Pancreas (tissue), 10 donors: ENCODE measurements around the gene VPS26C. TPM values are rescaled to one million over a fixed set of nuclear protein-coding genes. Genes with fewer than 3 reads are reported as not detected.

ENCODE experiments used
- ATAC-seq, 4 donors: fragments of 200-7000 bp; cut with Tn5 transposase; one replicate each; pipeline versions ENCODE4 v1.8.0 to v1.9.1; 2020; ENCODE audit warnings: mild to moderate bottlenecking in 4 of 4, moderate library complexity in 4 of 4
- DNase-seq, 6 donors: peaks; one replicate each; pipeline ENCODE4 v3.0.0-alpha.2; 2020
- FAIRE-seq: peaks from 2 replicates; lab custom pipeline; 2012; peaks lifted over from hg19 to GRCh38; lab: Jason Lieb, UNC
- H3K27ac ChIP-seq, 4 donors: fragments of 200-600 bp; sonication (generic); 1 replicate in 3 of 4; 2 replicates in 1 of 4; pipeline versions ENCODE4 v1.5.0 to v1.8.0; 2020
- H3K27me3 ChIP-seq, 4 donors: fragments of 200-600 bp; one replicate each; pipeline ENCODE4 v1.8.0; 2021
- H3K36me3 ChIP-seq, 3 donors: fragments of 200-600 bp; sonication (generic) in 1 of 3; one replicate each; pipeline versions ENCODE4 v1.5.0 to v1.8.0; 2020 to 2021
- H3K4me1 ChIP-seq, 3 donors: fragments of 200-600 bp; one replicate each; pipeline ENCODE4 v1.8.0; 2021
- H3K4me3 ChIP-seq, 4 donors: fragments of 200-600 bp; sonication (generic) in 2 of 4; one replicate each; pipeline versions ENCODE4 v1.5.0 to v1.8.0; 2020 to 2021
- H3K9me3 ChIP-seq, 4 donors: fragments of 200-600 bp; one replicate each; pipeline ENCODE4 v1.8.0; 2021
- CTCF ChIP-seq, 4 donors: fragments of 200-600 bp; sonication (generic) in 3 of 4; IDR thresholded peaks; one replicate each; pipeline versions ENCODE4 v1.5.0 to v1.8.0; 2021; ENCODE audit warnings: antibody characterized with exemption in 4 of 4
- WGBS, 2 donors: extraction: QIAGEN DNeasy Blood & Tissue Kit; methylation state at CpG; one replicate each; pipeline ENCODE4 v1.1.7; 2013; 5-methylcytosine and 5-hydroxymethylcytosine counted together
- intact Hi-C, 3 donors: fragments of 100-400 bp; cut with DNase I; formaldehyde crosslinking; loops; one replicate each; pipeline versions ENCODE4 v1.11.1 to v1.14.2; 2022
- polyA plus RNA-seq, 2 donors: library from polyadenylated mRNA; stranded (reverse); fragments of 200-250 nt; gene quantifications; one replicate each; pipeline ENCODE4 v1.2.3, GENCODE V29; 2013
- total RNA-seq, 6 donors: library from RNA; stranded (reverse); fragmentation: NEBNext Ultra II Directional in 4 of 6; extraction: Animal tissue kit (Norgen Biotek cat#: 25700) in 4 of 6; gene quantifications; one replicate each; pipeline versions ENCODE4 v1.2.1 to v1.2.4, GENCODE V29; 2021 to 2023
- donor health status: healthy with polysubstance abuse.
- donor health status: DM: no; HTN: no; CAD: no; lungs with moderate emphysema.
- donor health status: DM: no; HTN: no; CAD: no.
- donor health status: control.
- donor health status: control.
- donor health status: Bipolar disorder and iron deficiency.
- donor health status: DM: yes; HTN: yes; CAD: no.
- donor health status: DM: no; HTN: no; CAD: no.
- donor health status: DM: no; HTN: no; CAD: no.
- donor health status: DM: yes; HTN: yes; CAD: no.

VPS26C gene
- total and polyA plus RNA-seq, 8 donors = 8.5 to 29.9 (median 21.0) TPM

DNA sequence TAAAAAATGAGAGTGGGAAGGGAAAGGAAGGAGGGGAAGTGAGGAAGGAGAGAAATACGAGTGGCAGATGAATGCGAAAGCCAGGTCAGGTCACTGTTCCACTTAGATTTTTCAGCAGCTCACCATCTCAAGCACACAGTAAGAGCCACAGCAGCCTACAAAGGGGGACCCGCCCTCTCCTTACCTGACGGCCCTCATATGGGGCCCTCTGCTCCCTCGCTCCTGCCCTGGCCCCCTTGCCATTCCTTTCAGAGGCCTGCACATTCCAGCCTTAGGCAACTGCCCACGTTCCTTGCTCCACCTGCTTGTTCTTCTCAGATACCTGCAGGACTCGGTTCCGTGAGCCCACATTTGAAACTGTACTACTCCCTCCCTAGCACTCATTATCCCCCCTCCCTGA is 22.0 kb downstream of the VPS26C start:
- Histone ChIP-seq H3K9me3 (no peaks in the 10 kb centered on the region), H3K27me3 (no peaks in the 10 kb centered on the region), H3K27ac (no peak overlapping the region), H3K4me3 (no peak overlapping the region), H3K4me1 (no peaks in the 10 kb centered on the region), H3K36me3 (no peaks in the 10 kb centered on the region)
- DNase-seq (no peak), ATAC-seq (no peak), FAIRE-seq (no peak)
- TF ChIP-seq CTCF (IDR thresholded peaks at IDR 0.05) = no peak
- WGBS, 2 donors = 94 to 96% methylated on average over 8 of the region's 8 CpGs
- intact Hi-C loops = no loop called here

DNA sequence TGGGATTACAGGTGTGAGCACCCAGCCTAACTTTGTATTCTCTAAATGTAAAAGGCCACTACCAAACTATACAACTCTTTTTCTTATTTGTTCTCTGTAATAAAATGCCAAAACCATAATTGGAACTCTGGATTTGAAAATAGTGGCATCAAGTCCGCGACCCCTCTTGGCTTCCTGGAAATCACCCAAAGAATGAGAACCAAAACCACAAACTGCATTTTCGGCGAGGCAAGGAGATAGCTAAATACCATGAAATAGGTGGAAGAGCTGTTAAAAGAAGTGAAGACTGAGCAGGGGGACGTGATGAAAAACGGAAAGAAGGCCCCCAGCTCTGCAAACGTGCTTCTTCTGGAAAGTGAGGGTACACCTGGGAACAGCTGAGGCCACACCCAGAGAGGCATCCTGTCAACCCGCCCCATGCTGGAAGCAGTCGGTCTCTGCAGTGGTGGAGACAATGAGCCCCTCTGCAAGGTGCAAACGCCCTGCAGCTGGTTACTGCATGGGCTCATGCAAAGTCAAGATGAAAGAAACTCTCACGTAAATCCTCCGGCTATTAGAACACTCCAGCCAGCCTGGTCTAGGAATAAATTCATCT is 22.5 kb downstream of the VPS26C start:
- H3K4me3 ChIP-seq = no peak overlapping the region
- no peaks in the 10 kb centered on the region for H3K9me3 ChIP-seq
- no peaks in the 10 kb centered on the region for H3K4me1 ChIP-seq
- H3K27me3 ChIP-seq = no peaks in the 10 kb centered on the region
- no peak for ATAC-seq
- intact Hi-C loops = no loop called here
- no peaks in the 10 kb centered on the region for H3K36me3 ChIP-seq
- no peak overlapping the region for H3K27ac ChIP-seq
- no peak for DNase-seq
- no peak for FAIRE-seq
- WGBS, 2 donors = 90 to 95% methylated on average over 12 of the region's 12 CpGs
- TF ChIP-seq CTCF (IDR thresholded peaks at IDR 0.05) = no peak

- WGBS, 2 donors = 96 to 99% methylated on average over 6 of the region's 6 CpGs
- ATAC-seq (no peak), FAIRE-seq (no peak)
These were observed 23.2 kb downstream of the VPS26C start for GRCh38 chr21:37243961-37244360.

DNA sequence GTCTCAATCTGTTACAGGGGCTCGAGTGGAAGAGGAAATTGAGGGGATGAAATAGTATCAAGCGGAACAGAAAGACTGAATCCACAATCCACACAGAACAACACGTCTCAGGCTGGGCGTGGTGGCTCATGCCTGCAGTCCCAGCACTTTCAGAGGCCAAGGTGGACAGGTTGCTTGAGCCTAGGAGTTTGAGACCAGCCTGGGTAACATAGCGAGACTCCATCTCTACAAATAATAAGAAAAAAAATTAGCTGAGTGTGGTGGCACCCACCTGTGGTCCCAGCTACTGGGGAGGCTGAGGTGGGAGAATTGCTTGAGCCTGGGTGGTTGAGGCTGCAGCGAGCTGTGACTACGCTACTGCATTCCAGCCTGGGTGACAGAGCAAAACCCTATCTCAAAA is 25.7 kb downstream of the VPS26C start:
- WGBS, 2 donors = 80 to 82% methylated on average over 7 of the region's 7 CpGs
- H3K9me3 ChIP-seq = no peaks in the 10 kb centered on the region
- no peaks in the 10 kb centered on the region for H3K4me1 ChIP-seq
- H3K4me3 ChIP-seq = no peak overlapping the region
- ATAC-seq (no peak), FAIRE-seq (no peak), DNase-seq (no peak)
- peaks cover 0 to 14% (median 0%) of the 10 kb centered on the region in 3 donors for H3K36me3 ChIP-seq
- H3K27ac ChIP-seq = no peak overlapping the region
- intact Hi-C loops = no loop called here
- H3K27me3 ChIP-seq = no peaks in the 10 kb centered on the region
- TF ChIP-seq CTCF (IDR thresholded peaks at IDR 0.05) = no peak

More at GRCh38 chr21:37243961-37244360, 23.2 kb downstream of the VPS26C start:
- Histone ChIP-seq H3K27ac (no peak overlapping the region), H3K4me1 (no peaks in the 10 kb centered on the region), H3K27me3 (no peaks in the 10 kb centered on the region), H3K4me3 (no peak overlapping the region), H3K36me3 (no peaks in the 10 kb centered on the region), H3K9me3 (no peaks in the 10 kb centered on the region)
- intact Hi-C loops = no loop called here
- TF ChIP-seq CTCF (IDR thresholded peaks at IDR 0.05) = no peak
- no peak for DNase-seq

DNA sequence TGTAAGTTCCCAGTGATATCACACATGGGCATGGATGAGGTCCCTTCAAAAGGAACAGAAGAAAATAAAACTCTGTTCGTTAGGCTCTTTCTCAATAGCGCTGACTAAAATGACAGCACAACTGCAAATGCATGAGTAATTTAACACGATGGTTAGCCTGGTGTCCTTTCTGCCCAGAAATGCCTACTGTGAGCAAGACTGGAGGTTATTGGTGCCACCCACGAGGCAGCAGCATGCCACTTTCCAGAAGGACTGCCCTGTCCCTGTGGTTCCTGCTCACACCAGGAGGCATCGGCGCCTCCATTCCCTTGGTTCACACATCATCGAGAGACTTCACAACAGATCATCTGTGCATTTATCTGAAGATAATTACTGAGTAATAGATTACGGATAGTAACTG is 26.2 kb downstream of the VPS26C start:
- no peak for DNase-seq
- Histone ChIP-seq H3K27me3 (no peaks in the 10 kb centered on the region), H3K4me1 (no peaks in the 10 kb centered on the region), H3K4me3 (no peak overlapping the region), H3K27ac (no peak overlapping the region), H3K9me3 (no peaks in the 10 kb centered on the region), H3K36me3 (peaks cover 0 to 14% (median 0%) of the 10 kb centered on the region in 3 donors)
- no peak for TF ChIP-seq CTCF (IDR thresholded peaks at IDR 0.05)
- 83 to 84% methylated on average over 8 of the region's 8 CpGs for WGBS, 2 donors
- ATAC-seq = no peak
- intact Hi-C loops = no loop called here
- FAIRE-seq = no peak
